ENCODE measurements around the gene CLEC18A.
"Not testable (repeated sequence)": the region's sequence is repeated elsewhere in the genome, so short reads cannot be mapped to it uniquely, and the experiment has no call there.

GRCh38 chr16:70012951-70013350 lies 61.8 kb downstream of the CLEC18A start:
- not testable (repeated sequence) for TF ChIP-seq ARNTL (CRISPR knock-in tag; IDR thresholded peaks at IDR 0.05; ENCODE audit: borderline replicate concordance, low read depth); ISL1 (CRISPR knock-in tag; IDR thresholded peaks at IDR 0.05); POU6F1 (CRISPR knock-in tag; IDR thresholded peaks at IDR 0.05; ENCODE audit: borderline replicate concordance, low read depth); ZNF8 (CRISPR knock-in tag; IDR thresholded peaks at IDR 0.05)
